ENCODE measurements around the gene CTNNBL1.

- no peak for TF ChIP-seq CTCF (conservative IDR thresholded peaks at IDR 0.05; ENCODE audit: low read depth, low read length)
- TF ChIP-seq EZH2phosphoT487 (IDR thresholded peaks at IDR 0.05; ENCODE audit: borderline replicate concordance, low read length): no peak
These were observed 221.6 kb downstream of the CTNNBL1 start for GRCh38 chr20:37915434-37915787.
